NCI-H748 (cell line): ENCODE measurements around the gene PI4KA.
"Not testable (repeated sequence)": the region's sequence is repeated elsewhere in the genome, so short reads cannot be mapped to it uniquely, and the experiment has no call there.

Source experiments
- DNase-seq: peaks from one replicate; lab custom pipeline; 2025; ENCODE audit not compliant: unreplicated experiment; lab: John Stamatoyannopoulos, UW

Gene PI4KA

GRCh38 chr22:20852076-20852475 lies 6.5 kb downstream of the PI4KA start:
- no peak for DNase-seq

GRCh38 chr22:20847318-20847822 lies 11.2 kb downstream of the PI4KA start:
- DNase-seq = no peak

- DNase-seq = no peak
Measured at GRCh38 chr22:20844055-20845037, 14.3 kb downstream of the PI4KA start.

GRCh38 chr22:20843501-20843900 lies 15.1 kb downstream of the PI4KA start:
- no peak for DNase-seq

GRCh38 chr22:20840646-20841371 lies 17.8 kb downstream of the PI4KA start:
- no peak for DNase-seq

GRCh38 chr22:20839837-20840645 lies 18.6 kb downstream of the PI4KA start:
- no peak for DNase-seq

- DNase-seq = not testable (repeated sequence)
Measured at GRCh38 chr22:20839354-20839753, 19.3 kb downstream of the PI4KA start.

- no peak for DNase-seq
Measured at GRCh38 chr22:20836987-20837823, 21.4 kb downstream of the PI4KA start.

- no peak for DNase-seq
Measured at GRCh38 chr22:20834725-20835124, 23.9 kb downstream of the PI4KA start.

GRCh38 chr22:20834206-20834605 lies 24.4 kb downstream of the PI4KA start:
- DNase-seq = no peak

- DNase-seq = no peak
Measured at GRCh38 chr22:20833225-20833665, 25.4 kb downstream of the PI4KA start.

- no peak for DNase-seq
Measured at GRCh38 chr22:20829491-20830134, 29.0 kb downstream of the PI4KA start.

- not testable (repeated sequence) for DNase-seq
Measured at GRCh38 chr22:20826373-20827152, 32.0 kb downstream of the PI4KA start.

GRCh38 chr22:20825624-20826023 lies 33.0 kb downstream of the PI4KA start:
- DNase-seq = no peak

GRCh38 chr22:20825216-20825615 lies 33.4 kb downstream of the PI4KA start:
- not testable (repeated sequence) for DNase-seq

- DNase-seq = no peak
Measured at GRCh38 chr22:20823264-20823663, 35.3 kb downstream of the PI4KA start.

- no peak for DNase-seq
Measured at GRCh38 chr22:20822240-20822639, 36.4 kb downstream of the PI4KA start.

GRCh38 chr22:20821717-20822239 lies 36.8 kb downstream of the PI4KA start:
- not testable (repeated sequence) for DNase-seq
